Inflammatory macrophage treated with lipopolysaccharide for 4 hours (primary cell): ENCODE data around the gene TTC39A.

Experiments used
- DNase-seq: peaks from one replicate; pipeline ENCODE4 v3.0.0-alpha.2; 2020

The TTC39A gene

GRCh38 chr1:51330331-51331201 is at the start of gene TTC39A:
Gene TTC39A (minus strand): TSS chr1:51330562. CDS start chr1:51330477, 85 bp downstream.
- no peak for DNase-seq

DNA sequence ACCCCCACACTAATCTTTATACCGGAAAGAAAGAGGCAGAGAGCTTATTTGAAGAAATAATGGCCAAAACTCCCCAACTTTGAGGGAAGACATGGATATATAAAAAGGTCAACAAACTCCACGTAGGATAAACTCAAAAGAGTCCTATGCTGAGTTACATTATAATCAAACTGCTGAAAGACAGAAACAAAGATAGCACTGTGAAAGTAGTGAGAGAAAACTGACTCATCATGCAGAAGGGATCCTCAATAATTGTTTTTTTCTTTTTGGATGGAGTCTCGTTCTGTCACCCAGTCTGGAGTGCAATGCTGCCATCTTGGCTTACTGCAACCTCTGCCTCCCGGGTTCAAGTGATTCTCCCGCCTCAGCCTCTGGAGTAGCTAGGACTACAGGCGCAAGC is 48.5 kb upstream of the TTC39A start:
- no peak for DNase-seq

GRCh38 chr1:51373898-51374297 is 43.5 kb upstream of the TTC39A start:
- no peak for DNase-seq

DNA sequence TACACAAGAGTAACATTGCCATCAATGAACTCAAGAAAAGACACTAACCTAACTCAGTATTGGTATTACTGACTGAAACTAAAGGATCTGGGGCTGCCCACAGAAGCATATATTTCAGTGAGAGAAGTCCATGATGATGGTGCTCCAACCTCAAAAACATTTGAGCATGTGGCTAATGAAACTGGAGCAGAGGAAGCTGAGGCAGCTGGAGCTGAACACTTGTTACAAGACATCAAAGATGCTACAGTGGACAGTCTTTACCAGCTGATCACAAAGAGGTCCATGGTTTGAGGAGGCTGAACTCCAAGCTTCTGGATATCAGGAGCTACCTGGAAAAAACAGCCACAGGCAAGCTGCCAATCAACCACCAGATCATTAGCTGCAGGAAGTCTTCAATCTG is 42.2 kb upstream of the TTC39A start:
- DNase-seq = no peak

DNA sequence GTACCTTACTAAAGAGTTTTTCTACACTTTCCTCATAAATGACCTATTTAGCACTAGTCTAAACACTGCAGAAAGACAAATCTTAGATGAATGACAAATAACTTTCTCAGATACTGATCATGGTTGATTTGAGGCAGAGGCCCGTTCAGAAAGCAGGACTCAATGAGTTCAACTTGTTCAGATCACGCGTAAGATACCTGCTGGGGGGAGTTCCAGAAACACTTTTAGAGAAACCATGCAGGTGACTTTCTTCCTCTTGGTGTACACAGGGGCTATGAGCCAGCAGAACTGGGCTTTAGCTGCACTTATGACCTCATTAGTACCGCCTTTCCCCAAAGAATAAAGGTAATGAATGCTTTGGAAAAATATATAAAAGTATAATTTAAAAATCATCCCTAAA is 38.8 kb upstream of the TTC39A start:
- DNase-seq = no peak

DNA sequence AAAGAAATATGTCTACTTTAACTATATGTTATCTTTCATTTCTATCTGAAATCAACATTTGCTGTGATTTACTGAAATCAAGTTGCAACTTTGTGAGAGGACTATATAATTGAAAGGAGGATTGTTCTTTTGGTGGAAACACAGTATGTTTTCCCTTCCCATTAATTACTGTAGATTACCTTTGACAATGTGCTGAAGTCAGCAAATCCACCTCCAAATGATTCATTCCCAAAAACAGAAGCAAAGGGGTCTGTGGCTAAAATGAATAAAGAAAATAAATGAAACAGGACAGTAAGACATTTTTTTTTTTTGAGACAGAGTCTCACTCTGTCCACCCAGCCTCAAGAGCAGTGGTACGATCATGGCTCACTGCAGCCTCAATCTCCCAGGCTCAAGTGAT is 35.4 kb upstream of the TTC39A start:
- no peak for DNase-seq

- no peak for DNase-seq
These were observed 29.5 kb upstream of the TTC39A start for GRCh38 chr1:51359879-51360278.

- DNase-seq = no peak
These were observed 25.0 kb upstream of the TTC39A start for GRCh38 chr1:51355382-51355781.

DNA sequence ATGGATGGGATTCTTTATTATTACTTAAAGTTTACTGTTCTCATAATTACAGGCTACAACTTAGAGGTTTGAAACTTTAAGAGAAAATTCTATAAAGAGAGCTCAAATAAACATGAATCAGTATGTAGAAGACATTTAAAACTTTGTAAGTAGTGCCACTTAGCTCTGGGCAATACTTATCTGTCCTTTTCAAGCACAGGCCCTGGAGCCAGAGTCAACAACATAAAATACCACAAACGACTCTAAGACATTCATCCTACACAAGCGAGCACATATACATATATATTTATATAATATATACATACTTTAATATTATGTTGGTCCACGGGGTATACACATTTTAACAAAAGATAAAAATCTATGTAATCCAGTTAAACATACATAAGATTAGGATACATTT is 24.1 kb upstream of the TTC39A start:
- DNase-seq = no peak

DNA sequence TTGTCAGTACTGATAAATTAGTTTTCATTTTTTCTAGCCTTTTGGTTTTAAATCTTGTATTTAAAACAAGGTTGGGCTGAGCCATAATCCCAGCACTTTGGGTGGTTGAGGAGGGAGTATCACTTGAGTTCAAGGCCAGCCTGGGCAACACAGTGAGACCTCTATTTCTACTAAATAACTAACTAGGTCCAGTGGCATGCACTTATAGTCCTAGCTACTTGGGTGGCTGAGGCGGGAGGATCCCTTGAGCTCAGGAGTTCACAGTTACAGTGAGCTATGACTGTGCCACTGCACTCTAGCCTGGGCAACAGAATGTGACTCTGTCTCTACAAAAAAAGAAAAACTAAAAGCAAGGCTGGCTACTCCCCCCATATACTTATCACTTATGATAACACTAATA is 21.5 kb upstream of the TTC39A start:
- DNase-seq = no peak

GRCh38 chr1:51349862-51350261 is 19.5 kb upstream of the TTC39A start:
- DNase-seq = no peak

DNA sequence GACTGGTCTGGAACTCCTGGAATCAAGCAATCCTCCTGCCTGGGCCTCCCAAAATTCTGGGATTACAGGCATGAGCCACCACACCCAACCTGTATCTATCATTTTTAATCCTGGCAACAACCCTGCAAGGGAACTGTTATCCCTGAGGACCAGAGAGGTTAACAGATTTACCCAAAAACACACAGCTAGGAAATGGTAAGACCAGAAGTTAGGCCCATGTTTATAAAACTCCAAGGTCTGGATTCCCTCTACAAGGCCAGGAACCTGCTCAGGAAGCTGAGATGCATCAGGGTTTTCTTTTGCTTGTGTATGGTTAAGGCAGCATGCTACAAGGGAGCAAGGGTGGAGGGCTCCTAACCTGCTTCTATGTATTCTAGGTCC is 17.8 kb upstream of the TTC39A start:
- DNase-seq = no peak

DNA sequence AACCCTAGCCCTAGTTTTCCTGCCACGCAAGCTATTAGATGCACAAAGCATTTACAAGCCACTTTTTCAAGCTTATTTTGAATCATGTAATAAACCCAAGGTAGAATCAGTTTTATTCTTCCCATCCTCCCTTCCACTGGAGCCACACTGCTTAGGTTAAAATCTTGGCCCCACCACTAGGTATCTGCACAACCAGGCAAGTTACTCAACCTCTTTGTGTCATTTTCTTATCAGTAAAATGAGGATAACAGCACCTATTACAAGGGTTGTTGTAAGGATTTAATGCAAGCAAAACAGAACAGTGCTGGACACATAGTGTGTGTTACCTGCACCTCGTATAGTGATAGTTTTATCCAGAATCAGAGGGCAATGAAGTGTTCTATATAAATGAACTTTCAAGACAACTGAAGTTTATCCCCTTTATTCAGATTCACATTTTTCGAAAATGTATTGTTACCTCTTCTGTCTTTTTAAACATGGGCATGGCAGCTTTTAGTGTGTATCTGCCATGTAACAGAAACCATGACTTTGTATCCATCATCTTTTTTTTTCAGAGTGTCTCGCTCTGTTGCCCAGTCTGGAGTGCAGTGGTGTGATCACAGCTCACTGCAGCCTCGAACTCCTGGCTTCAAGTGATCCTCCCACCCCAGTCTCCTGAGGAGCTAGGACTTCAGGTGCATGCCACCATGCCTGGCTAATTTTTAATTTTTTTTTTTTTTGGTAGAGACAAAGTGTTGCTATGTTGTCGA is 17.2 kb upstream of the TTC39A start:
- DNase-seq = no peak

- DNase-seq = no peak
These were observed 16.0 kb upstream of the TTC39A start for GRCh38 chr1:51346086-51346942.

- DNase-seq = no peak
These were observed 14.9 kb upstream of the TTC39A start for GRCh38 chr1:51345300-51345687.

GRCh38 chr1:51344602-51345299 is 14.4 kb upstream of the TTC39A start:
- no peak for DNase-seq

DNA sequence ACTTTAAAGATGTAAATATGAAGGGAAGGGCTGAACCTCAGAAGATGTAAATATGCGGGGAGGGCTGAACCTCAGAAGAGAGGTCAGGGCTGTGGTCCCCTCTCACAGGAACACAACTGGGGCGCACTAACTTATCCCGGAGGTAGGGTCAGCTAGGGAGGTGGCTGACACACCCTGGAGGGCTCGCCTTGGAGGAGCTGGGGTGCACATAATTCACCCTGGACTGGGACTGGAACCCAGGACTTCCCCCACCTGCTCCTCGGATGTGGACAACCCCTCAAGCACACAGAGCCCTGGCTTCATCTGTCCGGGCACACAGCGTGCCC is 13.9 kb upstream of the TTC39A start:
- no peak for DNase-seq

GRCh38 chr1:51343624-51344023 is 13.3 kb upstream of the TTC39A start:
- DNase-seq = no peak

GRCh38 chr1:51342591-51343206 is 12.3 kb upstream of the TTC39A start:
- no peak for DNase-seq

GRCh38 chr1:51341876-51342496 is 11.6 kb upstream of the TTC39A start:
- DNase-seq = no peak

DNA sequence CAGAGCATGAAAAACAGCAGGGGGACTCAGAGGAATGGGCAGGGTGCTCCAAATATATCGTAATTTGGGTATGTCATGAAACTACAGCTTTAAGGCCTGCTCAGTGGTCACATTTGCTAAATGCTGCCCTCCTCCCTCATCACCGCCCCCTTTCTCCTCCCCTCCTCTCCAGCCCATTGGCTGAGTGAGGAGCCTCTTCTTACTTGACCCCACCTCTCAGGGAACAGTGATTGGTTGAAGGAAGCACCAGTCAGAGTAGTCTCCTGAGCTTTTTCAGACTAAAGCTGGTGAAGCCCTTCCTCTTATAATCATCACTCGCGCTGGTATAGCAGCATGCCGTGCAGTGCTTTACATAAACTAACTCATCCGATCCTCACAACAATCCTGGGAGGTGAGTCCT is 10.0 kb upstream of the TTC39A start:
- no peak for DNase-seq

- DNase-seq = no peak
These were observed 6.3 kb upstream of the TTC39A start for GRCh38 chr1:51336711-51337110.
